Right lobe of liver (tissue), 6 donors: Measurements from ENCODE around the gene BCL11B. TPM values are rescaled to one million over a fixed set of nuclear protein-coding genes. Genes with fewer than 3 reads are reported as not detected.

Source experiments
- ATAC-seq, 4 donors: fragments of 200-7000 bp; cut with Tn5 transposase; one replicate each; pipeline ENCODE4 v1.9.1; 2020; ENCODE audit warnings: mild to moderate bottlenecking in 4 of 4, moderate library complexity in 4 of 4
- DNase-seq, 3 donors: peaks; one replicate each; pipeline ENCODE4 v3.0.0-alpha.2; 2020
- H3K27ac ChIP-seq, 3 donors: fragments of 200-600 bp; one replicate each; pipeline ENCODE4 v1.8.0; 2022
- H3K27me3 ChIP-seq, 2 donors: fragments of 200-600 bp; one replicate each; pipeline ENCODE4 v1.8.0; 2022
- H3K36me3 ChIP-seq, 4 donors: fragments of 200-600 bp; sonication (generic) in 1 of 4; one replicate each; pipeline versions ENCODE4 v1.5.1 to v1.8.0; 2017 to 2022; ENCODE audit warnings: control low read depth in 1 of 4
- H3K4me1 ChIP-seq, 4 donors: fragments of 200-600 bp; sonication (generic) in 1 of 4; one replicate each; pipeline versions ENCODE4 v1.5.1 to v1.8.0; 2017 to 2022; ENCODE audit warnings: control low read depth in 1 of 4
- H3K4me3 ChIP-seq, 3 donors: fragments of 200-600 bp; one replicate each; pipeline ENCODE4 v1.8.0; 2022
- H3K9me3 ChIP-seq, 4 donors: fragments of 200-600 bp; sonication (generic) in 1 of 4; one replicate each; pipeline versions ENCODE4 v1.5.1 to v1.8.0; 2017 to 2022; ENCODE audit warnings: control low read depth in 1 of 4
- POLR2A ChIP-seq: fragments of 450-650 bp; IDR thresholded peaks from one replicate; pipeline ENCODE4 v1.6.1; 2017; ENCODE audit warnings: antibody characterized with exemption, mild to moderate bottlenecking
- WGBS: methylation state at CpG from one replicate; pipeline ENCODE4 v1.1.6; 2018; ENCODE audit warnings: low coverage, low lambda C conversion rate; ENCODE audit not compliant: insufficient coverage; ENCODE audit errors: missing lambda C conversion rate; 5-methylcytosine and 5-hydroxymethylcytosine counted together
- intact Hi-C, 2 donors: fragments of 100-400 bp; cut with DNase I; formaldehyde crosslinking; loops; one replicate each; pipeline versions ENCODE4 v1.11.2 to v1.14.1; 2022
- total RNA-seq, 6 experiments: library from RNA; depleted of rRNA in 2 of 6; stranded (reverse); fragments of >200 nt in 2 of 6; fragmentation: NEBNext Ultra II Directional in 3 of 6; extraction: Animal tissue kit (Norgen Biotek cat#: 25700) in 3 of 6; gene quantifications; one replicate each; pipeline versions ENCODE4 v1.1.0 to v1.2.4, GENCODE V29; 2016 to 2023
- TF ChIP-seq, protein P1 (sequence below), 4 donors: fragments of 200-600 bp in 3 of 4; fragments of 450-650 bp in 1 of 4; IDR thresholded peaks; one replicate each; pipeline versions ENCODE4 v1.5.1 to v1.8.0; 2016 to 2022; ENCODE audit warnings: antibody characterized with exemption in 4 of 4, mild to moderate bottlenecking in 2 of 4
- donor health status: DM: no; HTN: yes; CAD: no.
- donor health status: DM: no; HTN: no; CAD: no.
- donor health status: DM: no; HTN: no; CAD: no.
- donor health status: DM: no; HTN: yes; CAD: no.
- donor health status: DM: no; HTN: yes; CAD: no.

The BCL11B gene
- total RNA-seq, 6 experiments from 2014 or later, result 0.04 to 0.61 (median 0.24) TPM

DNA sequence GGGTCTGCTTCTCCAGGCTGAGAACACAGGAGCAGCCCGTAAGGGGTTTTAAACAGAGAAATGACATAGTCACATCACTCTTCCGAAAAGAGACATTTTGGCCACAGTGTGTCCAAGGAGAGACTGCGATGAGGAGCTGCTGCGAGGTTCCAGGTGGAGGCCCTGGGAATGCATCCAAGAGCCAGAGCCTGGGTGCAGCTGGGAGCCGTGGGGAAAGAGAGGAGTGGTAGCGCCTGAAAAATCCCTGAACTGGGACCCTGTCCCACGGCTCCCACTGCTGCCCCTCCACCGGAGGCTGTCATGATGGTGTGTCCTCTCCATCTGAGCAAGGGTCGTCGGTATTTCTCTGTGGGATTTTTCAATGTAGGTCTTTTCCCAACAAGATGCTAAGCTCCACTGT, 146.9 kb downstream of the BCL11B start:
- WGBS, result 59% methylated on average over 7 of the region's 10 CpGs
- Histone ChIP-seq H3K27me3 (no peaks in the 10 kb centered on the region), H3K36me3 (no peaks in the 10 kb centered on the region), H3K27ac (no peak overlapping the region), H3K9me3 (no peaks in the 10 kb centered on the region), H3K4me1 (peaks cover 0 to 11% (median 0%) of the 10 kb centered on the region in 4 donors), H3K4me3 (no peak overlapping the region)
- no peak for DNase-seq
- TF ChIP-seq, protein P1, sequence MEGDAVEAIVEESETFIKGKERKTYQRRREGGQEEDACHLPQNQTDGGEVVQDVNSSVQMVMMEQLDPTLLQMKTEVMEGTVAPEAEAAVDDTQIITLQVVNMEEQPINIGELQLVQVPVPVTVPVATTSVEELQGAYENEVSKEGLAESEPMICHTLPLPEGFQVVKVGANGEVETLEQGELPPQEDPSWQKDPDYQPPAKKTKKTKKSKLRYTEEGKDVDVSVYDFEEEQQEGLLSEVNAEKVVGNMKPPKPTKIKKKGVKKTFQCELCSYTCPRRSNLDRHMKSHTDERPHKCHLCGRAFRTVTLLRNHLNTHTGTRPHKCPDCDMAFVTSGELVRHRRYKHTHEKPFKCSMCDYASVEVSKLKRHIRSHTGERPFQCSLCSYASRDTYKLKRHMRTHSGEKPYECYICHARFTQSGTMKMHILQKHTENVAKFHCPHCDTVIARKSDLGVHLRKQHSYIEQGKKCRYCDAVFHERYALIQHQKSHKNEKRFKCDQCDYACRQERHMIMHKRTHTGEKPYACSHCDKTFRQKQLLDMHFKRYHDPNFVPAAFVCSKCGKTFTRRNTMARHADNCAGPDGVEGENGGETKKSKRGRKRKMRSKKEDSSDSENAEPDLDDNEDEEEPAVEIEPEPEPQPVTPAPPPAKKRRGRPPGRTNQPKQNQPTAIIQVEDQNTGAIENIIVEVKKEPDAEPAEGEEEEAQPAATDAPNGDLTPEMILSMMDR (IDR thresholded peaks at IDR 0.05), result no peak
- no peak for TF ChIP-seq POLR2A
- no peak for ATAC-seq
- intact Hi-C loops, result no loop called here

DNA sequence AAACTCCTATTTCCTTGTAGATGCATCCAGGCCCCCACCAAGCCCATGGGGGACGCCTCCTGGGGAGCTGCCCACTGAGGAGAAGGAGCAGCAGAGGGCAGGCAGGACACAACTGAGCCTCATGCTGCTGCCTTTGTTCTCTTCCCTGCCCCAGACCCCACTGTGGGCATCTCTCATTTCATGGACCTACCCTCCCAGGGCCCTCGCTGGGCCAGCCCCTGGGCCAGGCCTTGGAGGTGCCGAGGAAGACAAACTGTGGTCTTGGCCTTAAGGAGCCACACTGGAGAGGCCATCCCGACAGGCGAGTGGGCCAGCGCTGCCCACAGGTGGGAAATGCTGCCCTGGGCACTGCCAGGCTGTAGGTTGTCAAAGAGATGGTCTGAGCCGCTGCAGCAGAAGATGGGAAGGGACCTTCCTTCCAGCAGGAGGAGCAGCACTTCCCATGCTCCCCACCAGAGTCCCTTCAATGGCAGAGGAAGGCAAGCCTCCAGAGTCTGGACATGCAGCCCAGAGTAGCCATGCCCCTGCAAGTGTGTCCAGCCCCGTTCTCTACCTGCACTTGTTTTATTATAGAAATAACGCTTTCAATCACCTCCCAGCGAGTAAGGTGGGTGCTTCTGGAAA, 147.4 kb downstream of the BCL11B start:
- H3K27ac ChIP-seq, result no peak overlapping the region
- 100% methylated on average over 3 of the region's 10 CpGs for WGBS
- peaks cover 0 to 11% (median 0%) of the 10 kb centered on the region in 4 donors for H3K4me1 ChIP-seq
- H3K36me3 ChIP-seq, result no peaks in the 10 kb centered on the region
- intact Hi-C loops, result no loop called here
- DNase-seq, result no peak
- no peaks in the 10 kb centered on the region for H3K27me3 ChIP-seq
- no peak overlapping the region for H3K4me3 ChIP-seq
- TF ChIP-seq, protein P1 (IDR thresholded peaks at IDR 0.05), result no peak
- no peak for TF ChIP-seq POLR2A
- no peaks in the 10 kb centered on the region for H3K9me3 ChIP-seq
- peak in 1 of 4 donors; percentile 7 for ATAC-seq

- Histone ChIP-seq H3K4me1 (peaks cover 0 to 11% (median 0%) of the 10 kb centered on the region in 4 donors), H3K27me3 (no peaks in the 10 kb centered on the region), H3K4me3 (no peak overlapping the region), H3K9me3 (no peaks in the 10 kb centered on the region), H3K36me3 (no peaks in the 10 kb centered on the region), H3K27ac (no peak overlapping the region)
- ATAC-seq (no peak), DNase-seq (no peak)
- TF ChIP-seq, protein P1 (IDR thresholded peaks at IDR 0.05), result no peak
- no peak for TF ChIP-seq POLR2A
- intact Hi-C loops, result no loop called here
- 59% methylated on average over 7 of the region's 9 CpGs for WGBS
These were observed 148.7 kb downstream of the BCL11B start for GRCh38 chr14:99123208-99123870.

- Histone ChIP-seq H3K27ac (no peak overlapping the region), H3K27me3 (no peaks in the 10 kb centered on the region), H3K4me1 (peaks cover 0 to 6% (median 0%) of the 10 kb centered on the region in 4 donors), H3K4me3 (no peak overlapping the region), H3K36me3 (no peaks in the 10 kb centered on the region), H3K9me3 (no peaks in the 10 kb centered on the region)
- WGBS, result 67% methylated on average over 11 of the region's 18 CpGs
- TF ChIP-seq, protein P1 (IDR thresholded peaks at IDR 0.05), result no peak
- TF ChIP-seq POLR2A, result no peak
- DNase-seq, result no peak
- no peak for ATAC-seq
- intact Hi-C loops, result no loop called here
These were observed 149.4 kb downstream of the BCL11B start for GRCh38 chr14:99122521-99123125.
